Stimulated activated CD4-positive, alpha-beta T cell treated with anti-CD3 and anti-CD28 coated beads, Interleukin-4, amount 100 ng/mL, for 4 hours (primary cell): ENCODE measurements around the gene MBOAT2.
A peak's percentile ranks its signal among the peaks of the same experiment; 100 is the strongest.

Experiments used
- DNase-seq, 2 experiments: peaks; one replicate each; pipeline ENCODE4 v3.0.0-alpha.2; 2020

The MBOAT2 gene

GRCh38 chr2:8850845-8851487, 152.5 kb downstream of the MBOAT2 start:
- DNase-seq = no peak

- no peak for DNase-seq
Measured at GRCh38 chr2:8849327-8849726, 154.2 kb downstream of the MBOAT2 start.

DNA sequence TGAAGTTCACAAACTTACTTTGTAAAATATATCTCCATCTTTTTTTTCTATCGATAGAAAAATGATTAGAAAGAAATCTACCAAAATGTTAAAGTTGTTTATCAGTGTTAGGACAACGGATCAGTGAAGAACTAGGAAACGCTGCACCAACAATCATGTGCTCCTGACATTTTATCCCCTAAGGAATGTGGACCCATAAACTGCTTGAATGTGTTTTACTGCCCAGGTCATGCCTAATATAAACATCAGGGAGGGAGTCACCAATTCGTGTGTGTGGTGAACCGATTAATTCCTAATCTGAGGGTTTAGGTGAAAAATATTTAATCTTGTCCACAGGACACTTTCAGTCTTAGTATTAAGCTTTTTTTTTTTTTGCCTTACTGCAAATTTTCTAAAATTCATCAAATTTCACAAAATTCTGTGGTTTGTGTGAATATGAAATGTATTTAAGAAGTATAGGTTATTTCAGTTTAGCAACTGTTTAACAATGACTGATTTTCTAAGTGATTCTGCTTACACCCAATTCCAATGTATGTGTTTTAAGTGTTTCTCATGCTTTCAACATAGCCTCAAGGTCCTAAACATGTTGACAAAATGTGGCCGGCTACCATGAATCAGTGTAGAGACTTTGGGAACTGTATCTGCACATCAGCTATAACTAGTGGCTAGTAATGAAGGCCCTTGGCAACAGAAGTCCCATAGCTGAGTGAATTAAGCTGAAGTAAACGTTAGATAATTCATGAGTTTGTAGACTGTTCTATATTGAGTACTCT, 155.0 kb downstream of the MBOAT2 start:
- no peak for DNase-seq

GRCh38 chr2:8847400-8847799, 156.1 kb downstream of the MBOAT2 start:
- DNase-seq = no peak

DNA sequence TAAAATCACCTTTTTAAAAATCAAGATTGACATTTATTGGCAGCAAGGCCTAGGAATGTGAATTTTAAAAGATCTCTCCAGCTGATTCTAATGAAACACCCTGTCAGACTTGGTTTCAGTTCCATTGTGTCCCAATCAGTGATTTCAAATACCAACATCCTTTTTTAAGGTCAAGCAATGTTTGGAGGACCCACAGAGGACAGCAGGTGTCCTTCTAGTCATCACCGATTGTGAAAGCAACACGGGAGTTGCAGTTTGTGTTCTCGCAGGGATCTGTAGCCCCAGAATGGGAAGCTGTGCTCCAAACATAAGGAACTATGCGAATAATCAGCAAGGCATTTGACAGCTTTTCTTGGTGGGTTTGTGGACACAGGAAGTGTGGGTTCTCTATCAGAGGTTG, 161.6 kb downstream of the MBOAT2 start:
- no peak for DNase-seq

- no peak for DNase-seq
Measured at GRCh38 chr2:8840475-8841091, 162.9 kb downstream of the MBOAT2 start.

GRCh38 chr2:8839189-8839965, 164.1 kb downstream of the MBOAT2 start:
- no peak for DNase-seq

GRCh38 chr2:8837795-8838140, 165.7 kb downstream of the MBOAT2 start:
- DNase-seq = no peak

DNA sequence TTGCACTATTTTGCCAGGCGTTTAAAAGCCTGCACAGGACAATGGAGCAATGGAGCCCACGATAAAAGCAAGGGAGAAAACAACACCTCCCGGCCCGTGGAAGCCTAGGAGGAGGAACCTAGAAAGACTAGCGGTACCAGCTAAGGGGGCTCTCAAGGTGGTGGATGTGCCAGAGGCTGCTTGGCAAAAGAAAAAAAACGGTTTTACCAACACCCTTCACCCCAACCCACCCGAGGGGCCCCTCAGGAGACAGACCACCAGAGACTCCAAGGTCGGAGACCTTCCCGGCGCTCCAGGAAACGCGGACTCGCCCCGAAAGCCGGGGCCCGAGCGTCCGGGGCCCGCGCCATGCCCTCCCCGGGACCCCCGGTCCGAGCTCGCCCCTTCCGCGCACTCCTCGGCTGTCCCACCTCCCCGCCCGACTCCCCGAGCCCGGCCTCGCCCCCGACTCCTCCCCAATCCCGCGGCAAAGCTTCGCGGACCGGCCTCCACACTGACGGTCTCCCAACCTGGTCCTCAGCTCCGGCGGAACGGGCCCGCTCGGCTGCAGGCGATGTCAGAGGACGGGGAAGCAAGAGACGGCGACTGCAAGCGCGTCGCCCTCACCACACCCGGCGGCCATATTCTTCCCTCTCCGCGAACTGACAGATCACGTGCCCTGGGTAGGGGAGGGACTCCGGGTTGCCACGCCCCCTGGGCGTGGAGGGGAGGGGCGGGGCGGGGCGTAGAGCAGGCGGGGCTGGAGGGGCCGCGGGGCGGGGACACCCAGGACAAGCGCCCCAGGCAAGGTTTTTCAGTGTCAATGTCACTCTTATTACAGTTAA, 166.3 kb downstream of the MBOAT2 start, which contains the start of gene KIDINS220:
KIDINS220 (minus strand) TSS at position 643 of the 824 bp plus-strand sequence. CDS start 10,520 bp downstream, outside the sequence.
- DNase-seq = peak; percentile 81 to 84

DNA sequence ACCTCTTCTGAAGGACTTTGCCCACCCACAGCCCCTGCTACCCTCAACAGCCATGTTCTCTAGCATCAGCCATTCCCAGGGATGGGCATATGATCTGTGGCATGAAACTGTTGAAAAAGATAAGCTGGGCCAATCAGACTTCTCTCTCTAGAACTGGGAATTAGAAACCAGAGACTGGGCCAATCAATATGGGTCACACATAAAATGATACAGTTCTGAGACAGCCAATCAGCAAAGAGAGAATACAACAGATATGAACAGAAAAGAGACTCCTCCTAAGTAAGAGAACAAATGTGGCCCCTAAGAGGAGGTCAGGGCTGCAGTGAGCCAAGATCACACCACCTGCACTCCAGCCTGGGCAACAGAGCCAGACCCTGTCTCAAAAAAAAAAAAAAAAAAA, 168.2 kb downstream of the MBOAT2 start:
- DNase-seq = no peak

GRCh38 chr2:8833853-8834252, 169.6 kb downstream of the MBOAT2 start:
- DNase-seq = no peak

DNA sequence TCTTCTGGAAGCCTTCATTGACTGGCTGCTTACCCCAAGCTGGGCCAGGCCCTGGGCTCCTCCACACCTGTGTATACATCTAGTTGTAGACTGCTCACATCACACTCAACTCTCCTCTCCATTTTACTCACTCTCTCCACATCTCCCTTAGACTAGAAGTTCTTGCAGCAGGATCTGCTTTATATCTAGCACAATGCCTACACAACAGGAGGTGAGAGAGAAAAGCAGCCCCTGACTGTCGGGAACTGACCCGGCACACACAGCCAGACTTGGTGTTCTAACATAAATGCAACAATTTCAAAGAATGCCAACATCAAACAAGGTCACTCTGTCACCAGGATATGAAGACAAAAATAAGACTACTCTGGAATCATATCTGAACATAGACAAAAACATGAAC, 172.0 kb downstream of the MBOAT2 start:
- DNase-seq = no peak

DNA sequence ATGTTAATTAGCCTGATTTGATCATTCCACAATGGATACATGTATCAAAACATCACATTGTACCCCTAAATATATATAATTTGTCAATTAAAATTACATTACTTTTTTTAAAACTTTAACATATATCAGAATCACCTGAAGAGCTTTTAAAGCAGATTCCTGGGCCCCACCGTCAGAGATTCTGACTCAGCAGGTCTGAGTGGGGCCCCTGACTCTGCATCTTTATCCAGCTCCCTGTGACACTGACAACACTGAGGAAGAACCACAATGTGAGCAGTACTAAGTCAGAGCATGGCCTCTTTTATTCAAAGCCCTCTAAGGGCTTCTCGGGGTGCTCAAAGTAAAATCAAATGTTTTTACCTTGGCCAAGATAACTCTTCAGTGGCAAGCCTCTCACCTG, 175.8 kb downstream of the MBOAT2 start:
- no peak for DNase-seq

DNA sequence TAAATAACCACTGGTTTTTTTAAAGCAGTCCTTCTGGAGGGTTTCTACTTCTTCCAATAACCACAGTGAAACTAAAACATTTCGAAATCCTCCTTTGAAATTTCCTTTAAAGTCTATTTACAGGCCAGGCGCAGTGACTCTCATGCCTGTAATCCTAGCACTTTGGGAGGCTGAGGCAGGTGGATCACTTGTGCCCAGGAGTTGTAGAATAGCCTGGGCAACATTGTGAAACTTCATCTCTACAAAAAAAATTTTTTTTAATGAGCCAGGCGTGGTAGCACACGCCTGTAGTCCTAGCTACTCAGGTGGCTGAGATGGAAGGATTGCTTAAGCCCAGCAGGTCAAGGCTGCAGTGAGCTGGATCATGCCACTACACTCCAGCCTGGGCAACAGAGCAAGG, 181.3 kb downstream of the MBOAT2 start:
- DNase-seq = no peak

DNA sequence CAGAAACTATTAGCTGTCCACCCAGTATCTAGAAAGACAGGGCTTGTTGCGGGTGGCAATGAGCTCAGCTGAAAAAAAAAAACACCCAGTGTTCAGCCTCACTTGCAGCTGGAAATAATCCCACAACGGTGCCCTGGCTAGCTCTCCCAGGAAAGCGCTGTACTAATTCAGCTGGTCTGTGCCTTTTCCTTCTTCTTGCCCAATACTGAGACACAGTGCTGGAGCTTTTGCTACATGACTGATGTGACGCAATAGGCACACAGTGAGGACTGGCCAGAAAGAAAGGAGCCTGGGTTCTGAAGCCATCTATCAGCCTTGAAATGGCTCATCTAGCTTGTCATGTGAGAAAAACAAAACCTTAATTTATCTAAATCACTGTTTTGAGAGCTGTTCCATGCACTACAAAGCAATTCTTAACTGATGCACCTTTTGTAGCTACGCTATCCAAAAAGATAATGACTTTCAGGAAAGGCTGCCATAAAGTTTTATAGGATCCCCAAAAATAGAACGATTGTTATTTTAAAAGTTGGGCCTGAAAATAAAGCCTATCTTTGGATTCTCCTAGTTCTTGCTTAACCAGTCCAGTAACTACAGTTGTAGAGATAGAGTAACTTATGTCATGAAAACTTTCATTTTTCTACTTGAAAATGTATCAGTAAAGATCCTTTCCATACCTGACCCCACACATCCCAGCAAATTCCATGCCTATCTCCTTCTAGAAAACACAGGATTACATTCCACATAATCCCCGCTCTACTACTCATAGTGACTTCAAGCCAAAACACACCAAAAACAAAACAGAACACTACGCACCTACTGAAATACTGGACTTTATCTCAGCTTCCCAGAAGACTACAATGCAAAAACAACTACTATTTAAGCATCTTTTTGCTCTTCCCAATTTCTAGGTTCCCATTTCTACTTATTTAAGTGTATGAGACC, 181.9 kb downstream of the MBOAT2 start:
- no peak for DNase-seq

DNA sequence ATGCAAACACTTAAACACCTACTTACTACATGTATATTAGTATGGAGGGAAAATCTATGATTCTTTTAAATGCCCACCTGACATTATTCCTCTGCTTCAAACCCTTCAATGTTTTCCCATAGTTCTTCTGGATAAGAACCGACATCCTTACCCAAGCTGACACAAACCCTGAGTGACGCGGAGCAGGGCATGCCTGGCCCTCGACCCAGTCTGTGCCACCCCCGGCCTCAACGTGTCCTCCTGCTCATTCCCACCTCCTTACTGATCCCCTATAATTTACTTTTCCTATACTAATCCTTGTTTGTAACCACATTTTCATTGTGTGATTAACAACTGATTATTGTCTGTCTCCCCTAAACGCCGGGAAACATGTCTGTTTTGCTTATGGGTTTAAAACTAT, 183.5 kb downstream of the MBOAT2 start:
- no peak for DNase-seq

DNA sequence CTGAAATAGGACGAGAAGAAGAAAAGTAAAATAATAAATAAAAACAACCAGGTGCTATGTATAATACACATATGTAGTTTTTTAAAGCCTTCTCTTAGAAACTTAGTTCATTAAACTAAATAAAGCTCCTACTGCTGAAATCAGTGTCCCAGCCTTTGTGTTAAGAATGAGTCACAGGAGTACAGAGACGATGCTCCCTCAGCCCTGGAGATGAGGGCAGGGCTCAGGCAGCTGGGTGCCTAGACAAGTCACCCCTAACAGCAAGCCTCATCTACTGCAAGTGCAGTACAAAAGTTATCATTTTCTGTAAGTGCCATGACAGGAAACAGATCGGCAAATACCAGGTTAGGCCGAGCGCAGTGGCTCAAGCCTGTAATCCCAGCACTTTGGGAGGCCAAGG, 184.3 kb downstream of the MBOAT2 start:
- no peak for DNase-seq

- no peak for DNase-seq
Measured at GRCh38 chr2:8817221-8817620, 186.3 kb downstream of the MBOAT2 start.

DNA sequence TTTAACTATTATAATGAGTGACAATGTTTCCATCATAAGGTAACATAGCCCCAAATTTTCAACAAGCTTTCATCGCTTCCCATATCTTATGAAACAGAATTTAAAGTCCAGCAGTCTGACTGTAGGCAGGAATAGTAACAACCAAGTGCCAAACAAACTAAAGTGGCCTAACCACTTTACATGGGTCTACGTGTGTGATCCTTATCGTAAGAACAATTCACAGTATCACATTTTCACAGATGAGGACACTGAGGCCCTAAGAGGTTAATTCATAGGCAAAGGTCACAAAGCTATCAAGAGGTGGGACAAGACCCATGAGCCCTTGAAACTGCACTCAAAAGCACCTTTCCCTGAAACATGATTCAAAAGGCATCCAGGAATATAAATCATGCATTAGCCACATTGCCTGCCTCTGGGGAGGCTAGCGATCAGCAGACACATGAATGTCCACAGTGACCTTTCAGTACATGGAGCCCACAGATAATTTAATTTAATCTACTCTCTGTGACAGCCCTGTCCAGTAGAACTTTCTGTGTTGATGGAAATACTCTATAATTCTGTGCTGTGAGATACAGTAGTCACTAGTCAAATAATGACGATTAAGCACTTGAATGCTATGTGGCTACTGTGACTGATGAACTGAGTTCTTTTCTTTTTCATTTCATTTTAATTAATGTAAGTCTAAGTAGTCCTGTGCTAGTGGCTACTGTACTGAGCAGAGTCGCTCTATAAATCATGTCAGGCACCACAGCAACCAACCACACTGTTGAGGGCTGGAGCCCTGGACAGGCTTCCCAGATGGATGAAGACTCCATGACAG, 196.4 kb downstream of the MBOAT2 start:
- DNase-seq = no peak
